ENCODE measurements around the gene ABCG2. TPM values are rescaled to one million over a fixed set of nuclear protein-coding genes. Genes with fewer than 3 reads are reported as not detected.

The ABCG2 gene
- total RNA-seq, 1 experiment from 2014 or later = 3.8 TPM

- TF ChIP-seq CREB1 (CRISPR knock-in tag; IDR thresholded peaks at IDR 0.05) (no peak), ATF2 (CRISPR knock-in tag; IDR thresholded peaks at IDR 0.05; ENCODE audit: borderline replicate concordance, low read depth) (no peak), IRF1 (CRISPR knock-in tag; IDR thresholded peaks at IDR 0.05) (no peak), CBFB (CRISPR knock-in tag; IDR thresholded peaks at IDR 0.05; ENCODE audit: low read depth) (no peak), SMAD4 (CRISPR knock-in tag; IDR thresholded peaks at IDR 0.05) (no peak), GTF2I (CRISPR knock-in tag; conservative IDR thresholded peaks at IDR 0.05) (no peak), FOXK1 (CRISPR knock-in tag; IDR thresholded peaks at IDR 0.05) (no peak), GRHL2 (CRISPR knock-in tag; IDR thresholded peaks at IDR 0.05; ENCODE audit: insufficient replicate concordance, severe bottlenecking) (no peak), KAT7 (CRISPR knock-in tag; IDR thresholded peaks at IDR 0.05; ENCODE audit: borderline replicate concordance) (no peak)
- ChIA-PET CTCF (interaction anchor here (0.6 kb wide), 1 partner anchor 762 kb away, joined by 3 read pairs; no protein-coding TSS in a partner anchor), POLR2A (no interaction called here)
- Mint-ChIP-seq H3K27me3 (ENCODE audit: low read depth) (no peaks in the 10 kb centered on the region), H3K27ac (no peak overlapping the region), H3K4me3 (no peak overlapping the region), H3K36me3 (no peaks in the 10 kb centered on the region), H3K4me1 (peaks cover 4% of the 10 kb centered on the region), H3K9me3 (no peaks in the 10 kb centered on the region; the same call in 1 of the 2 replicates)
- ATAC-seq (no peak), DNase-seq (ENCODE audit: low spot score) (no peak)
Observed at GRCh38 chr4:88090898-88091297, 67.5 kb downstream of the ABCG2 start.

- no peaks in the 10 kb centered on the region for H3K9me3 Mint-ChIP-seq
- POLR2A ChIA-PET = no interaction called here
- ATAC-seq = no peak
- DNase-seq (ENCODE audit: low spot score) = no peak
- H3K27ac Mint-ChIP-seq = no peak overlapping the region
- no peaks in the 10 kb centered on the region for H3K27me3 Mint-ChIP-seq (ENCODE audit: low read depth)
- no peak overlapping the region for H3K4me3 Mint-ChIP-seq
- CTCF ChIA-PET = interaction anchor here (1.4 kb wide), 1 partner anchor 125 kb away, joined by 4 read pairs; no protein-coding TSS in a partner anchor
- TF ChIP-seq ZNF396 (CRISPR knock-in tag; IDR thresholded peaks at IDR 0.05; ENCODE audit: borderline replicate concordance) (no peak), CREM (CRISPR knock-in tag; IDR thresholded peaks at IDR 0.05) (no peak), ATF1 (CRISPR knock-in tag; IDR thresholded peaks at IDR 0.05) (no peak), MAX (CRISPR knock-in tag; IDR thresholded peaks at IDR 0.05) (no peak), FOXP4 (CRISPR knock-in tag; IDR thresholded peaks at IDR 0.05) (no peak), KAT7 (CRISPR knock-in tag; IDR thresholded peaks at IDR 0.05; ENCODE audit: borderline replicate concordance) (no peak), FOXK1 (CRISPR knock-in tag; IDR thresholded peaks at IDR 0.05) (no peak), E2F1 (CRISPR knock-in tag; IDR thresholded peaks at IDR 0.05) (no peak), ZNF317 (CRISPR knock-in tag; IDR thresholded peaks at IDR 0.05; ENCODE audit: borderline replicate concordance, low read depth) (no peak), NFYB (CRISPR knock-in tag; conservative IDR thresholded peaks at IDR 0.05; ENCODE audit: low read depth) (no peak), ZNF512 (CRISPR knock-in tag; IDR thresholded peaks at IDR 0.05; ENCODE audit: borderline replicate concordance) (no peak), ZBTB43 (CRISPR knock-in tag; IDR thresholded peaks at IDR 0.05) (no peak), SOX15 (CRISPR knock-in tag; IDR thresholded peaks at IDR 0.05) (no peak), ZNF121 (CRISPR knock-in tag; IDR thresholded peaks at IDR 0.05) (no peak), ERG (CRISPR knock-in tag; IDR thresholded peaks at IDR 0.05) (no peak), ETV6 (CRISPR knock-in tag; IDR thresholded peaks at IDR 0.05) (no peak), OVOL2 (CRISPR knock-in tag; IDR thresholded peaks at IDR 0.05; ENCODE audit: borderline replicate concordance) (no peak)
- H3K4me1 Mint-ChIP-seq = no peaks in the 10 kb centered on the region; the same call in 1 of the 2 replicates
- no peaks in the 10 kb centered on the region for H3K36me3 Mint-ChIP-seq
Observed at GRCh38 chr4:88087004-88087403, 71.4 kb downstream of the ABCG2 start.

All from WTC11 (cell line).